ENCODE results near the gene SEMA5A.

Gene SEMA5A

GRCh38 chr5:9251379-9251980 is 294.4 kb downstream of the SEMA5A start:
- no peak for DNase-seq

- DNase-seq: no peak
Measured at GRCh38 chr5:9249231-9249630, 296.6 kb downstream of the SEMA5A start.

GRCh38 chr5:9245071-9245470 is 300.8 kb downstream of the SEMA5A start:
- no peak for DNase-seq

GRCh38 chr5:9244417-9244816 is 301.5 kb downstream of the SEMA5A start:
- no peak for DNase-seq

- no peak for DNase-seq
Measured at GRCh38 chr5:9241479-9242305, 304.2 kb downstream of the SEMA5A start.

GRCh38 chr5:9240431-9240830 is 305.4 kb downstream of the SEMA5A start:
- DNase-seq: no peak

GRCh38 chr5:9239626-9240025 is 306.2 kb downstream of the SEMA5A start:
- DNase-seq: no peak

- no peak for DNase-seq
Measured at GRCh38 chr5:9239071-9239470, 306.8 kb downstream of the SEMA5A start.

GRCh38 chr5:9233712-9234111 is 312.2 kb downstream of the SEMA5A start:
- no peak for DNase-seq

GRCh38 chr5:9233035-9233434 is 312.8 kb downstream of the SEMA5A start:
- no peak for DNase-seq

GRCh38 chr5:9231842-9232241 is 314.0 kb downstream of the SEMA5A start:
- DNase-seq: no peak

- no peak for DNase-seq
Measured at GRCh38 chr5:9230355-9230754, 315.5 kb downstream of the SEMA5A start.

GRCh38 chr5:9226016-9226536 is 319.8 kb downstream of the SEMA5A start:
- no peak for DNase-seq

GRCh38 chr5:9222054-9222976 is 323.6 kb downstream of the SEMA5A start:
- DNase-seq: no peak

GRCh38 chr5:9218358-9218757 is 327.5 kb downstream of the SEMA5A start:
- no peak for DNase-seq

- DNase-seq: no peak
Measured at GRCh38 chr5:9212605-9213004, 333.3 kb downstream of the SEMA5A start.

GRCh38 chr5:9209846-9210492 is 335.9 kb downstream of the SEMA5A start:
- no peak for DNase-seq

- DNase-seq: no peak
Measured at GRCh38 chr5:9207817-9208418, 338.0 kb downstream of the SEMA5A start.

- no peak for DNase-seq
Measured at GRCh38 chr5:9202636-9203035, 343.2 kb downstream of the SEMA5A start.

- no peak for DNase-seq
Measured at GRCh38 chr5:9201761-9202160, 344.1 kb downstream of the SEMA5A start.

GRCh38 chr5:9201011-9201410 is 344.9 kb downstream of the SEMA5A start:
- no peak for DNase-seq

- DNase-seq: no peak
Measured at GRCh38 chr5:9198394-9198793, 347.5 kb downstream of the SEMA5A start.

Measured in activated gamma-delta T cell treated with Interleukin-2 at 50 U/mL for 16 hours (primary cell).